Activated CD8-positive, alpha-beta memory T cell treated with anti-CD3 and anti-CD28 coated beads, Interleukin-2, amount 10 ng/mL, durations not matched to agents 7 days and 5 days (primary cell): ENCODE results near the gene YLPM1. TPM values are rescaled to one million over a fixed set of nuclear protein-coding genes. Genes with fewer than 3 reads are reported as not detected.

Experiments
- ATAC-seq: fragments of 150-1000 bp; cut with Tn5 transposase; one replicate; pipeline ENCODE4 v1.10.0; 2021; ENCODE audit warnings: moderate library complexity
- CTCF ChIA-PET: fragments of 350-600 bp; sonication (Branson Sonifier 250); formaldehyde crosslinking; loops from one replicate; lab custom pipeline; 2021; ENCODE audit warnings: antibody characterized with exemption; lab: Charles Lee
- DNase-seq: peaks from one replicate; pipeline ENCODE4 v3.0.0-alpha.2; 2020
- H3K27ac Mint-ChIP-seq: one replicate; pipeline ENCODE4 v1.8.0; 2021; ENCODE audit warnings: mild to moderate bottlenecking, mixed read lengths
- H3K27me3 Mint-ChIP-seq: one replicate; pipeline ENCODE4 v1.8.0; 2021; ENCODE audit warnings: mixed read lengths
- H3K36me3 Mint-ChIP-seq: one replicate; pipeline ENCODE4 v1.8.0; 2021; ENCODE audit warnings: mild to moderate bottlenecking, mixed read lengths
- H3K4me1 Mint-ChIP-seq: one replicate; pipeline ENCODE4 v1.8.0; 2021; ENCODE audit warnings: mixed read lengths
- H3K4me3 Mint-ChIP-seq: one replicate; pipeline ENCODE4 v1.8.0; 2021; ENCODE audit warnings: mild to moderate bottlenecking, moderate library complexity, mixed read lengths
- H3K9me3 Mint-ChIP-seq: one replicate; pipeline ENCODE4 v1.8.0; 2022; ENCODE audit warnings: low read depth, mixed read lengths
- total RNA-seq, 2 experiments: library from RNA; stranded (reverse); gene quantifications; one replicate each; pipeline ENCODE4 v1.2.3, GENCODE V29; 2021

The YLPM1 gene
- total RNA-seq, 2 experiments from 2014 or later = 57.9 to 64.1 TPM

DNA sequence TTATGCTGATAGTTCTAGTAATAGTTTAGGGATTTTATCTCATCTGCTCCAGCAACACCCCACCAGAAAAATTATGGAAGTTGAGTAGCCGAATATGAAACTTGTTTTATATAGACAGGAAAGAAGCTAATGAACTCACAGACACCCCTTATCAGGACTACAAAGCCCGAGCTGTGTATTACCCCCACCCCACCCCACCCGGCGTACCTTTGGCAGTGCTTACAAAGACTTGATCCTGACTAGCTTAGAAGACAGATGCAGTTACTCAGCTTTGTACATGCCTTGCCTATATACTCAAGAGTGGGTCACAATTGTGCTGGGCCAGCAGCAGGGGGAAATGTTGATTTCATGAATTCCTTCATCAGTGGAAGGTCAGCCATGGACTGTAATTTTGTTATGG, 90.5 kb downstream of the YLPM1 start:
- Mint-ChIP-seq H3K27me3 (no peaks in the 10 kb centered on the region), H3K36me3 (no peaks in the 10 kb centered on the region), H3K27ac (no peak overlapping the region), H3K4me3 (no peak overlapping the region), H3K4me1 (peaks cover 13% of the 10 kb centered on the region), H3K9me3 (no peaks in the 10 kb centered on the region)
- no peak for ATAC-seq
- DNase-seq = no peak
- CTCF ChIA-PET = interaction anchor here (1.0 to 20.2 kb wide), 8 partner anchors 7 to 245 kb away, joined by 3 to 680 read pairs (median 8); partner anchors contain the start of genes DLST and PROX2

- Mint-ChIP-seq H3K4me3 (no peak overlapping the region), H3K27ac (no peak overlapping the region), H3K27me3 (no peaks in the 10 kb centered on the region), H3K36me3 (no peaks in the 10 kb centered on the region), H3K9me3 (no peaks in the 10 kb centered on the region), H3K4me1 (peaks cover 13% of the 10 kb centered on the region)
- CTCF ChIA-PET = interaction anchor here (0.8 to 20.2 kb wide), 8 partner anchors 9 to 243 kb away, joined by 3 to 680 read pairs (median 5); partner anchors contain the start of genes DLST, LTBP2 and PROX2
- DNase-seq (no peak), ATAC-seq (no peak)
These were observed 91.9 kb downstream of the YLPM1 start for GRCh38 chr14:74855021-74855420.

GRCh38 chr14:74855945-74856344, 92.8 kb downstream of the YLPM1 start:
- DNase-seq (no peak), ATAC-seq (no peak)
- Mint-ChIP-seq H3K4me1 (peaks cover 13% of the 10 kb centered on the region), H3K27me3 (no peaks in the 10 kb centered on the region), H3K9me3 (no peaks in the 10 kb centered on the region), H3K36me3 (no peaks in the 10 kb centered on the region), H3K27ac (no peak overlapping the region), H3K4me3 (no peak overlapping the region)
- CTCF ChIA-PET = interaction anchor here (0.8 to 20.2 kb wide), 8 partner anchors 8 to 76 kb away, joined by 3 to 680 read pairs (median 5); partner anchors contain the start of genes DLST and PROX2

- ATAC-seq (no peak), DNase-seq (no peak)
- CTCF ChIA-PET = interaction anchor here (0.9 to 20.2 kb wide), 6 partner anchors 8 to 75 kb away, joined by 3 to 680 read pairs (median 44); partner anchors contain the start of genes DLST and PROX2
- Mint-ChIP-seq H3K4me3 (no peak overlapping the region), H3K9me3 (no peaks in the 10 kb centered on the region), H3K27ac (no peak overlapping the region), H3K4me1 (peaks cover 13% of the 10 kb centered on the region), H3K36me3 (no peaks in the 10 kb centered on the region), H3K27me3 (no peaks in the 10 kb centered on the region)
These were observed 93.2 kb downstream of the YLPM1 start for GRCh38 chr14:74856366-74856765.

GRCh38 chr14:74858022-74858421, 94.9 kb downstream of the YLPM1 start:
- no peak overlapping the region for H3K27ac Mint-ChIP-seq
- no peak overlapping the region for H3K4me3 Mint-ChIP-seq
- no peak for DNase-seq
- peaks cover 4% of the 10 kb centered on the region for H3K4me1 Mint-ChIP-seq
- ATAC-seq = no peak
- H3K36me3 Mint-ChIP-seq = no peaks in the 10 kb centered on the region
- H3K27me3 Mint-ChIP-seq = no peaks in the 10 kb centered on the region
- H3K9me3 Mint-ChIP-seq = no peaks in the 10 kb centered on the region
- CTCF ChIA-PET = interaction anchor here (0.7 to 20.2 kb wide), 6 partner anchors 9 to 230 kb away, joined by 3 to 680 read pairs (median 44); partner anchors contain the start of genes DLST and PROX2

- Mint-ChIP-seq H3K4me1 (no peaks in the 10 kb centered on the region), H3K27ac (no peak overlapping the region), H3K4me3 (no peak overlapping the region), H3K27me3 (no peaks in the 10 kb centered on the region), H3K36me3 (no peaks in the 10 kb centered on the region), H3K9me3 (no peaks in the 10 kb centered on the region)
- ATAC-seq (no peak), DNase-seq (no peak)
- CTCF ChIA-PET = interaction anchor here (0.8 to 20.2 kb wide), 24 partner anchors 11 to 663 kb away, joined by 3 to 680 read pairs (median 6); partner anchors contain the start of genes BATF, DLST, LTBP2 and PROX2
These were observed 96.8 kb downstream of the YLPM1 start for GRCh38 chr14:74859757-74860552.

DNA sequence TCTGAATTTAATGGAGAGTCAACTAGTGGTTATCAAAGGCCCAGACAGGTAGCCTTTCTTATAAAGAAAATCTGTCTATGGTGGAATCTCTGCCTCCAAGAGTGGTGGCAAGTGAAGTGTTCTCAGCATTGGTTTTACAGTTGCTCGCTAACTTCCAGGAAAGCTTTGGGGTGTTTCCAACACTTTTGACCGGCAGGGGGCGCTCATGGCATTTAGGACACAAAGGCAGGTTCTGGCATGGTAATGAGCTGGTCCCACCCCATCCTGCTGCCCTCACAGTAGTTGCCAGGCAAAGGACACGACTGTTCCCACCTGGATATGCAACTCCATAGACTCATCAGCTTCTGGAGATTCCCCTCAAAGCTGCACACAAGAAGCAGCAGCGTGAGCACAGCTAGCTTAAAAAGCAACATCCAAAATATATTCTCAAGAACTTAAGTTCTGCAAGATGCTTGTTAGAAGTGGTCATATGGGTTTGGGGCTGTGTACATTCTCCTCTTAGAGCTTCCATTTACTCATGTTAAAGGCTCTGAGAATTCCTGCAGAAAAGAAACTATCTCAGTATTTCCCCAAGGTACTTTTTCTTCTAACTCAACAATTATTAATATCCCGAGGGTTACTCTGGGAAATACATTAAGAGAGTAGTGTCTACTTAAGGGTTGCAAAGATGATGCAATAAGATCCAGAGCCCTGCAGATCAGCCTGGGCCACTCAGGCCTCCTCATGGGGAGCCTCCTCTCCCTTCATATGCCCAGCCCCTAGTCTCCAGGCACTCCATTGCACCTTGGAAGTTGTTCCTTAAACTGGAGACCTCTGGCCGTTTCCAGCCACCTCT, 98.0 kb downstream of the YLPM1 start:
- peaks cover under 1% of the 10 kb centered on the region for H3K4me1 Mint-ChIP-seq
- no peak overlapping the region for H3K27ac Mint-ChIP-seq
- no peak overlapping the region for H3K4me3 Mint-ChIP-seq
- no peaks in the 10 kb centered on the region for H3K36me3 Mint-ChIP-seq
- no peaks in the 10 kb centered on the region for H3K9me3 Mint-ChIP-seq
- ATAC-seq (peak; percentile 94), DNase-seq (peak; percentile 93)
- H3K27me3 Mint-ChIP-seq = no peaks in the 10 kb centered on the region
- CTCF ChIA-PET = interaction anchor here (0.7 to 20.2 kb wide), 39 partner anchors 8 to 662 kb away, joined by 3 to 680 read pairs (median 5); partner anchors contain the start of genes BATF, DLST, LTBP2 and PROX2

- no peaks in the 10 kb centered on the region for H3K9me3 Mint-ChIP-seq
- H3K4me3 Mint-ChIP-seq = no peak overlapping the region
- H3K27ac Mint-ChIP-seq = no peak overlapping the region
- no peaks in the 10 kb centered on the region for H3K27me3 Mint-ChIP-seq
- ATAC-seq (no peak), DNase-seq (no peak)
- H3K4me1 Mint-ChIP-seq = peaks cover 7% of the 10 kb centered on the region
- no peaks in the 10 kb centered on the region for H3K36me3 Mint-ChIP-seq
- CTCF ChIA-PET = interaction anchor here (0.7 to 20.2 kb wide), 24 partner anchors 9 to 438 kb away, joined by 3 to 680 read pairs (median 6); partner anchors contain the start of genes DLST, EIF2B2, PROX2 and RPS6KL1
These were observed 98.6 kb downstream of the YLPM1 start for GRCh38 chr14:74861734-74862090.

GRCh38 chr14:74863274-74863673, 100.2 kb downstream of the YLPM1 start:
- Mint-ChIP-seq H3K4me3 (no peak overlapping the region), H3K27me3 (no peaks in the 10 kb centered on the region), H3K9me3 (no peaks in the 10 kb centered on the region), H3K4me1 (peaks cover 20% of the 10 kb centered on the region), H3K36me3 (no peaks in the 10 kb centered on the region), H3K27ac (no peak overlapping the region)
- CTCF ChIA-PET = interaction anchor here (1.0 to 20.2 kb wide), 8 partner anchors 13 to 304 kb away, joined by 3 to 680 read pairs (median 42); partner anchors contain the start of genes DLST and PROX2
- ATAC-seq = no peak
- DNase-seq = no peak

- H3K4me3 Mint-ChIP-seq = no peak overlapping the region
- H3K27ac Mint-ChIP-seq = no peak overlapping the region
- CTCF ChIA-PET = interaction anchor here (0.9 to 20.2 kb wide), 7 partner anchors 9 to 255 kb away, joined by 3 to 680 read pairs (median 60); partner anchors contain the start of genes DLST and PROX2
- H3K27me3 Mint-ChIP-seq = no peaks in the 10 kb centered on the region
- DNase-seq (no peak), ATAC-seq (no peak)
- H3K36me3 Mint-ChIP-seq = no peaks in the 10 kb centered on the region
- H3K4me1 Mint-ChIP-seq = peaks cover 25% of the 10 kb centered on the region
- no peaks in the 10 kb centered on the region for H3K9me3 Mint-ChIP-seq
These were observed 101.1 kb downstream of the YLPM1 start for GRCh38 chr14:74864198-74864597.

DNA sequence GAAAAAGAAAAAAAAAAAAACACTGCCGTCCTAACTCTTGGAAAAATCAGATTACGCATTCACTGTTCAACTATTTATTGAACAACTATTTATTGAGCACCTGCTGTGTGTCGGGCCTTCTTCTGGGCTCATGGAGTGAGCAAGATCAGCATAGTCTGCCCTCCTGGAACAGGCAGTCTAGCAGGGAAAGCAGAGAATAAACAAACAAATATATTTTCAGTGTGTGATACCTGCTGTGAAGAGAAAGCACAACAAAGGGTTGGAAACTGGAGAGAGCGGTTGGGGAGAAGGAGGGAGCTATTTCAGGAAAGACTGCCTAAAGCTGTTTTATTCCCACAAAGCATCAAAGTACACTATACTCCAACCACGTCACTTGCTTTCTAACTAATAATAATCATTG, 102.0 kb downstream of the YLPM1 start:
- DNase-seq = no peak
- Mint-ChIP-seq H3K9me3 (no peaks in the 10 kb centered on the region), H3K27me3 (no peaks in the 10 kb centered on the region), H3K27ac (no peak overlapping the region), H3K4me3 (no peak overlapping the region), H3K36me3 (no peaks in the 10 kb centered on the region), H3K4me1 (peaks cover 25% of the 10 kb centered on the region)
- CTCF ChIA-PET = interaction anchor here (1.1 to 20.2 kb wide), 3 partner anchors 35 to 223 kb away, joined by 3 to 680 read pairs (median 60); no protein-coding TSS in a partner anchor
- no peak for ATAC-seq

GRCh38 chr14:74866708-74867389, 103.7 kb downstream of the YLPM1 start:
- Mint-ChIP-seq H3K9me3 (no peaks in the 10 kb centered on the region), H3K27me3 (no peaks in the 10 kb centered on the region), H3K4me1 (peaks cover 25% of the 10 kb centered on the region), H3K4me3 (no peak overlapping the region), H3K27ac (peak overlapping the region; percentile 74), H3K36me3 (no peaks in the 10 kb centered on the region)
- CTCF ChIA-PET = interaction anchor here (1.2 to 20.2 kb wide), 7 partner anchors 9 to 258 kb away, joined by 3 to 680 read pairs (median 15); partner anchors contain the start of gene PROX2
- DNase-seq = peak; percentile 0
- no peak for ATAC-seq
